Activated naive CD8-positive, alpha-beta T cell treated with anti-CD3 and anti-CD28 coated beads, Interleukin-2, amount 10 ng/mL, durations not matched to agents 7 days and 5 days (primary cell): ENCODE data around the gene PRKG1. TPM values are rescaled to one million over a fixed set of nuclear protein-coding genes. Genes with fewer than 3 reads are reported as not detected.
"Not testable (repeated sequence)": the region's sequence is repeated elsewhere in the genome, so short reads cannot be mapped to it uniquely, and the experiment has no call there.

Experiments
- ATAC-seq: fragments of 150-1000 bp; cut with Tn5 transposase; one replicate; pipeline ENCODE4 v1.10.0; 2021; ENCODE audit warnings: low read depth, moderate library complexity
- POLR2A ChIA-PET: fragments of 350-600 bp; sonication (Branson Sonifier 250); formaldehyde crosslinking; loops from one replicate; lab custom pipeline; 2021; ENCODE audit warnings: antibody characterized with exemption; lab: Charles Lee
- DNase-seq: peaks from one replicate; pipeline ENCODE4 v3.0.0; 2021
- H3K27ac Mint-ChIP-seq: one replicate; pipeline ENCODE4 v1.8.0; 2022; ENCODE audit warnings: mild to moderate bottlenecking, mixed read lengths
- H3K27me3 Mint-ChIP-seq: one replicate; pipeline ENCODE4 v1.8.0; 2022; ENCODE audit warnings: mild to moderate bottlenecking, moderate library complexity, mixed read lengths
- H3K36me3 Mint-ChIP-seq: one replicate; pipeline ENCODE4 v1.8.0; 2021; ENCODE audit warnings: mild to moderate bottlenecking, mixed read lengths
- H3K4me1 Mint-ChIP-seq: one replicate; pipeline ENCODE4 v1.8.0; 2021; ENCODE audit warnings: mixed read lengths
- H3K4me3 Mint-ChIP-seq: one replicate; pipeline ENCODE4 v1.8.0; 2022; ENCODE audit warnings: mild to moderate bottlenecking, moderate library complexity, mixed read lengths
- H3K9me3 Mint-ChIP-seq: one replicate; pipeline ENCODE4 v1.8.0; 2021; ENCODE audit warnings: mixed read lengths
- total RNA-seq, 2 experiments: library from RNA; stranded (reverse); gene quantifications; one replicate each; pipeline ENCODE4 v1.2.3, GENCODE V29; 2021

Gene PRKG1
- total RNA-seq, 2 experiments from 2014 or later: not detected

- Mint-ChIP-seq H3K4me1 (no peaks in the 10 kb centered on the region), H3K27me3 (no peaks in the 10 kb centered on the region), H3K27ac (no peak overlapping the region), H3K9me3 (no peaks in the 10 kb centered on the region), H3K36me3 (no peaks in the 10 kb centered on the region), H3K4me3 (no peak overlapping the region)
- DNase-seq: no peak
- no peak for ATAC-seq
- POLR2A ChIA-PET: no interaction called here
Observed at GRCh38 chr10:52020702-52021101, 946.4 kb downstream of the PRKG1 start.

GRCh38 chr10:52027055-52027705 is 952.9 kb downstream of the PRKG1 start:
- H3K36me3 Mint-ChIP-seq: no peaks in the 10 kb centered on the region
- no peak for DNase-seq
- H3K27ac Mint-ChIP-seq: no peak overlapping the region
- ATAC-seq: no peak
- no peaks in the 10 kb centered on the region for H3K9me3 Mint-ChIP-seq
- peaks cover 2% of the 10 kb centered on the region for H3K27me3 Mint-ChIP-seq
- H3K4me3 Mint-ChIP-seq: no peak overlapping the region
- POLR2A ChIA-PET: no interaction called here
- H3K4me1 Mint-ChIP-seq: no peaks in the 10 kb centered on the region

- no peaks in the 10 kb centered on the region for H3K36me3 Mint-ChIP-seq
- ATAC-seq (no peak), DNase-seq (no peak)
- H3K9me3 Mint-ChIP-seq: no peaks in the 10 kb centered on the region
- H3K27ac Mint-ChIP-seq: no peak overlapping the region
- no peaks in the 10 kb centered on the region for H3K4me1 Mint-ChIP-seq
- H3K27me3 Mint-ChIP-seq: peaks cover 2% of the 10 kb centered on the region
- POLR2A ChIA-PET: no interaction called here
- no peak overlapping the region for H3K4me3 Mint-ChIP-seq
Observed at GRCh38 chr10:52028523-52028858, 954.2 kb downstream of the PRKG1 start.

DNA sequence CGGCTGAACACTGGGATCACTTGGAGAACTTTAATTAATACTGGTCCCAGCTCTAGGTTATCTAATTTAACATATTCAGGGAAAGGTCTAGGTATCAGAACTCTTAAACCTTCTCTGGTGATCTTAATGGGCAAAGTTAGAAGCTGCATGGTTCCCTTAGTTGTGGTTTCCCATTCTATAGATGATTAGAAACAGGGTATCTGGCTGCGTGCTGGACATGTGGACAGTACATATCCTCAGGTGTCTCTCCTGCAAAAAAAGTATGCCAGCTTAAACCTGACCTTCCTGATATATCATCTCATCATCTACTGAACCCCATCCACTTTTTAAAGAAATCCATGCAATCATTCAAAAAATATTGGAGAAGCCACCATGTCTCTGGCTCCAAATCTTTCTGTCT is 955.3 kb downstream of the PRKG1 start:
- no peak for DNase-seq
- H3K27ac Mint-ChIP-seq: no peak overlapping the region
- no peak overlapping the region for H3K4me3 Mint-ChIP-seq
- H3K4me1 Mint-ChIP-seq: no peaks in the 10 kb centered on the region
- no peak for ATAC-seq
- H3K9me3 Mint-ChIP-seq: no peaks in the 10 kb centered on the region
- peaks cover 2% of the 10 kb centered on the region for H3K27me3 Mint-ChIP-seq
- no peaks in the 10 kb centered on the region for H3K36me3 Mint-ChIP-seq
- POLR2A ChIA-PET: no interaction called here

DNA sequence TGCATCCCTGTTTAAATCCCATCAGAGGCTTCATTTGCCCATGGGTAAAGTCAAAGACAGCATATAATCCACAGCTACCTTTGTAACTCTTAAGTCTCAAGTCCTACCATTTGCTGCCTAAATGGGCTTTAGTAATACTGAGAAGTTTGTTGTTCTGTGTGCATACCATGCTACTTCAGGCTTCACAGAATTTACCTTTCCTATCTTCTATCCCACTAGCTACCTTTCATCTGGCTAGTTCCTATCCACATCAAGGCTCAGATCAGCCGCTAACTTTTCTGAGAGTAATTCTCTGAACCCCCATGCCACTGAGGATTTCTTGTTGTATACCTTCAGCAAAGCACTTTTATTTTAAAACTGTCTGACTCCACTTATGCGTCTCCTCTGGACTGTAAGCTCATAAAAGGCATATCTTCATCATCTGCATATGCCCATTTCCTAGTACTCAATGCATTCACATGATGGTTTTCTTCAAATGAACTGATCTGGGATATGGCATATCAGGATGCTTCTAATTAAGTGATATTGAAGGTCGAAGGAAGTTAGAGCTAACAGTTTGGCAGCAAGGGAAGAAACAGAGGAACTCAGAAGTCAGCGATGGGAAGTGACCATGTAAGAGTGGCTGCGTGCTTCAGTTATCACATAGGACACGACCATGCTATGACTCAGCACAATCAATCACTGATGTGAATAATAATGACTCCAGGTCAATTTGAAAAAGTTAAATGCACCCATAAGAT is 955.9 kb downstream of the PRKG1 start:
- DNase-seq (no peak), ATAC-seq (no peak)
- no peaks in the 10 kb centered on the region for H3K36me3 Mint-ChIP-seq
- POLR2A ChIA-PET: no interaction called here
- H3K4me1 Mint-ChIP-seq: no peaks in the 10 kb centered on the region
- no peak overlapping the region for H3K4me3 Mint-ChIP-seq
- peaks cover 2% of the 10 kb centered on the region for H3K27me3 Mint-ChIP-seq
- no peak overlapping the region for H3K27ac Mint-ChIP-seq
- no peaks in the 10 kb centered on the region for H3K9me3 Mint-ChIP-seq

DNA sequence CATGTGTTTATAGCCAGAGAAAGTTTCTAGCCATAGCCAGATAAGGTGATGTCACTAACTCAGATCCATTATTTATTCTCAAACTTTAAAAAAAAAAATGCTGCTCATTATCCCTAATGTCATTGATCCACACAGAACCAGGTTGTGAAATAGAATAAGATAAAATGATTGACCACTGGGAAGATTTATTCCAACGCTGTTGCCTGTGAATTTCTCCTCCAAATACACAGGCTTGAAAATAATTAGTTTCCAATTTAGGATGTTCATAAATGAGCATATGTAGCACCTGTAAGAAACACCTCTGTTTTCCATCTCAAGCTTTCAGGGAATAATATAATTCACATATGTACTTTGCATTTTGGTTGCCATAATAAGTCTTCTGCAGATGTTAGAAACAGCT is 956.7 kb downstream of the PRKG1 start:
- no peaks in the 10 kb centered on the region for H3K4me1 Mint-ChIP-seq
- H3K27ac Mint-ChIP-seq: no peak overlapping the region
- no peak for DNase-seq
- no peak for ATAC-seq
- no peaks in the 10 kb centered on the region for H3K9me3 Mint-ChIP-seq
- no peak overlapping the region for H3K4me3 Mint-ChIP-seq
- no peaks in the 10 kb centered on the region for H3K36me3 Mint-ChIP-seq
- POLR2A ChIA-PET: no interaction called here
- H3K27me3 Mint-ChIP-seq: peaks cover 2% of the 10 kb centered on the region

- no peak for DNase-seq
- POLR2A ChIA-PET: no interaction called here
- no peaks in the 10 kb centered on the region for H3K36me3 Mint-ChIP-seq
- peaks cover 2% of the 10 kb centered on the region for H3K27me3 Mint-ChIP-seq
- no peaks in the 10 kb centered on the region for H3K9me3 Mint-ChIP-seq
- no peak for ATAC-seq
- no peak overlapping the region for H3K27ac Mint-ChIP-seq
- H3K4me3 Mint-ChIP-seq: no peak overlapping the region
- H3K4me1 Mint-ChIP-seq: no peaks in the 10 kb centered on the region
Observed at GRCh38 chr10:52031771-52032170, 957.5 kb downstream of the PRKG1 start.

DNA sequence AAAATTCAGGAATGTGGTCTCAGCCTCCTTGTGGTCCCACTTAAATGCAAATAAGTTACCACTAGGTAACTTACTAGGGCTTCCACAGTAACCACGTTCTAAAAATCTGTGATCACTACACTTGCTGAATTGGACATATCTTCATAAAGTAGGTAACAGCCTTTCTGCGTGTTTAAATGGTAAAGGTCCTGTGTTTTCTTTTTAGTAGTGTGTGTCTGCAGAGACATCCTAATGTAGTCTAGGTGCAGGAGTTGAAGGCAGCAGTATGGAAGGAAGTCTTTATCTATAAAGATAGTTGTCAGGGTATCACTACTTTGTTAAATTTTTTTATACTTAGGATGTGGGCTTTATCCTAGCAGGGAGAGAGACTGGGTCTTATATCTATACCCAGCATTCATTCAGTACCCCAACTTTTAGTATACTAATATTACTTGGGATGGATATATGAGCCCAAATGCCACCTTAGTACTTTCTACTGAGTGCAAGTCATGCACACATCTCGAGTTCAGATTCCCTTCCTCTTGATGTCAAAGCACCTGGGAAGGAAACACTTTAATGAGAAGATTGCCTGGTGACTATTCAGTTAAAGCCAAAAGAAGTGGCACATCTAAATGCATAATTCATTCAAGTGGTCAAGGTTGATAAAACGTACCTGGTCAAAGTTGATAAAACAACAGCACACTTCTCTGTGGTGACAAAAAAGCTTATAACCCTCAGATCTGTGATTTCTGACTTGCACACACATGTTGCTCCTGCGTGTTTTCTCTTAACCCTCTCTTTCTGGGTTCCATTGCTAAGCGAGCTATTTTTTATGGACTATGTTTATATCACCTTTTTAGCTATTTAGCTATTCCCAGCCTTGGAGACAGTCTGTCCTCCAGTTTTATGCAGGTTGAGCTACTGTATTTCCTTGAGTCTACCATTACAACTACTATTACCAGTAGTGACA is 958.7 kb downstream of the PRKG1 start:
- POLR2A ChIA-PET: no interaction called here
- no peak for ATAC-seq
- Mint-ChIP-seq H3K36me3 (no peaks in the 10 kb centered on the region), H3K27me3 (peaks cover 2% of the 10 kb centered on the region), H3K4me1 (no peaks in the 10 kb centered on the region), H3K4me3 (no peak overlapping the region), H3K9me3 (no peaks in the 10 kb centered on the region), H3K27ac (no peak overlapping the region)
- no peak for DNase-seq

DNA sequence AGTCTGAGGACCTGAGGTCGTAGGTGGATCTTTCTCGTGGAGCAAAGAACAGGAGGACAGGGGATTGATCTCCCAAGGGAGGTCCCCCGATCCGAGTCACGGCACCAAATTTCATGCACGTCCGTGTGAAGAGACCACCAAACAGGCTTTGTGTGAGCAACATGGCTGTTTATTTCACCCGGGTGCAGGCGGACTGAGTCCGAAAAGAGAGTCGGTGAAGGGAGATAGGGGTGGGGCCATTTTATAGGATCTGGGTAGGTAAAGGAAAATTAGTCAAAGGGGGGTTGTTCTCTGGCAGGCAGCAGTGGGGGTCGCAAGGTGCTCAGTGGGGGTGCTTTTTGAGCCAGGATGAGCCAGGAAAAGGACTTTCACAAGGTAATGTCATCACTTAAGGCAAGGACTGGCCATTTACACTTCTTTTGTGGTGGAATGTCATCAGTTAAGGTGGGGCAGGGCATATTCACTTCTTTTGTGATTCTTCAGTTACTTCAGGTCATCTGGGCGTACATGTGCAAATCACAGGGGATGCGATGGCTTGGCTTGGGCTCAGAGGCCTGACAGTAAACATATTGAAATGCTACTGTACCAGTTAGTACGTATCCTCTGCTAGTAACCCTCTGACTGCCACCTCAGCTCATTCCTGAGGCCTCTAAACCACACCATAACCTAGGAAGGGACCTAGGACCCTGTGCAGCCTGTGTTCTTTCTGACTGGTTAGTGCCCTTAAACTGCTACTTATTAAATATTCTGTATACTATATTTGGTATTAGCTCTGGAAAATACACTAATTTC is 964.9 kb downstream of the PRKG1 start:
- H3K9me3 Mint-ChIP-seq, H3K4me1 Mint-ChIP-seq, POLR2A ChIA-PET, ATAC-seq, H3K27me3 Mint-ChIP-seq, DNase-seq, H3K36me3 Mint-ChIP-seq, H3K27ac Mint-ChIP-seq, H3K4me3 Mint-ChIP-seq: not testable (repeated sequence)

DNA sequence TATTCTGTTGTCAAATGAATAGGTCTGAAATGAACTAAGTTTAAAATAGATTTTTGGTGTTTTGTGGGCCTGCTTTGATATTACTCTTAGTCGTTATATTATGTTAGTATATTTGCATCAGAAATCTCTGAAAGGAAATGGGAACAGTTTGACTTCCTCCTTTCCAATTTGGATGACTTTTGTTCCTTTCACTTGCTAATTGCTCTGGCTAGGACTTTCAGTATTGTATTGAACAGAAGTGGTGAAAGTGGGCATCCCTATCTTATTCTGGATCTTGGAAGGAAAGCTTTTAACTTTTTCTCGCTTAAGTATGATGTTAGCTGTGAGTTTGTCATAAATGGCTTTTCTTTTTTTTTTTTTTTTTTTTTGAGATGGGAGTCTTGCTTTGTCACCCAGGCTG is 966.2 kb downstream of the PRKG1 start:
- POLR2A ChIA-PET: no interaction called here

DNA sequence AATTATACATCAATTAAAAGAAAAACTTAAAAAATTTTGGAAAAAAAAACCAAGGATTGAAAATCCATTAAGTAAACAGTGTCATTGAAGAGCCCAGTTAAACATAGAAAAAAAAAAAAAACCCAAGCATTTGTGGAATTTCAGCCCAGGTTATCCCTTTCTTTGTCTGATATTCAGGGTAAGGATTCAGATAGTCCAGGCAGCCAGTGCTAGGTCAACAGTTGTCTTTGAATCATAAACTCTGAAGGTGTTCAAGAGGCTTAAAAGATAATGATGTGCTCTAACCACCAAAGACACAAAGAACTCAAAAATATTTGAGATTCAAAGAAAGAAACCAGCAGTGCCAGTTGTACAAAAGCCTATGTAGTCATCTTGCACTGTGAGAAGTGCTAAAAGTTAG is 969.5 kb downstream of the PRKG1 start:
- Mint-ChIP-seq H3K9me3 (no peaks in the 10 kb centered on the region), H3K4me1 (no peaks in the 10 kb centered on the region), H3K27ac (no peak overlapping the region), H3K27me3 (no peaks in the 10 kb centered on the region), H3K36me3 (no peaks in the 10 kb centered on the region), H3K4me3 (no peak overlapping the region)
- no peak for ATAC-seq
- DNase-seq: no peak
- POLR2A ChIA-PET: no interaction called here

More for the DNA sequence above, 966.2 kb downstream of the PRKG1 start:
- DNase-seq (no peak), ATAC-seq (no peak)
- Mint-ChIP-seq H3K27me3 (no peaks in the 10 kb centered on the region), H3K36me3 (no peaks in the 10 kb centered on the region), H3K4me3 (no peak overlapping the region), H3K27ac (no peak overlapping the region), H3K4me1 (no peaks in the 10 kb centered on the region), H3K9me3 (no peaks in the 10 kb centered on the region)

- no peak overlapping the region for H3K27ac Mint-ChIP-seq
- H3K36me3 Mint-ChIP-seq: no peaks in the 10 kb centered on the region
- H3K9me3 Mint-ChIP-seq: no peaks in the 10 kb centered on the region
- no peaks in the 10 kb centered on the region for H3K27me3 Mint-ChIP-seq
- no peak for ATAC-seq
- DNase-seq: no peak
- no peak overlapping the region for H3K4me3 Mint-ChIP-seq
- H3K4me1 Mint-ChIP-seq: no peaks in the 10 kb centered on the region
- POLR2A ChIA-PET: no interaction called here
Observed at GRCh38 chr10:52048051-52048450, 973.8 kb downstream of the PRKG1 start.

- no peak for ATAC-seq
- POLR2A ChIA-PET: no interaction called here
- Mint-ChIP-seq H3K4me3 (no peak overlapping the region), H3K27me3 (no peaks in the 10 kb centered on the region), H3K36me3 (no peaks in the 10 kb centered on the region), H3K9me3 (no peaks in the 10 kb centered on the region), H3K27ac (no peak overlapping the region), H3K4me1 (no peaks in the 10 kb centered on the region)
- DNase-seq: no peak
Observed at GRCh38 chr10:52050429-52051047, 976.3 kb downstream of the PRKG1 start.
